Retinal pigment epithelial cell (primary cell): Measurements from ENCODE around the gene SHMT2.

Experiments
- DNase-seq: peaks from one replicate; pipeline ENCODE4 v3.0.0-alpha.2; 2010; ENCODE audit warnings: low read depth
- H3K4me3 ChIP-seq: 2 replicates; pipeline ENCODE4 v1.5.1; 2011; ENCODE audit warnings: mild to moderate bottlenecking, low read length, control low read depth, moderate library complexity
- CTCF ChIP-seq: conservative IDR thresholded peaks from 2 replicates; pipeline ENCODE4 v1.5.1; 2011; ENCODE audit warnings: low read depth, low read length, control low read depth, inconsistent platforms

SHMT2 gene

GRCh38 chr12:57210461-57210860 lies 19.1 kb upstream of the SHMT2 start:
- TF ChIP-seq CTCF, result no peak
- no peak for DNase-seq

GRCh38 chr12:57210926-57211692 lies 18.4 kb upstream of the SHMT2 start:
- no peak overlapping the region for H3K4me3 ChIP-seq
- no peak for DNase-seq
- TF ChIP-seq CTCF, result no peak

More at GRCh38 chr12:57210461-57210860, 19.1 kb upstream of the SHMT2 start:
- no peak overlapping the region for H3K4me3 ChIP-seq

- DNase-seq, result no peak
- no peak for TF ChIP-seq CTCF
- no peak overlapping the region for H3K4me3 ChIP-seq
These were observed 17.5 kb upstream of the SHMT2 start for GRCh38 chr12:57211791-57212700.

GRCh38 chr12:57212701-57213057 lies 16.8 kb upstream of the SHMT2 start:
- no peak overlapping the region for H3K4me3 ChIP-seq
- no peak for TF ChIP-seq CTCF
- DNase-seq, result no peak

GRCh38 chr12:57213058-57213715 lies 16.3 kb upstream of the SHMT2 start:
- peak; percentile 96 for TF ChIP-seq CTCF
- peak; percentile 43 for DNase-seq
- H3K4me3 ChIP-seq, result no peak overlapping the region

- no peak for DNase-seq
- no peak for TF ChIP-seq CTCF
- H3K4me3 ChIP-seq, result no peak overlapping the region
These were observed 15.6 kb upstream of the SHMT2 start for GRCh38 chr12:57213763-57214397.
